ENCODE measurements around the gene CDC40.

CDC40 gene

GRCh38 chr6:110214338-110214737 lies 34.1 kb downstream of the CDC40 start:
- H3K4me3 ChIP-seq (ENCODE audit: low read depth, low read length): no peak overlapping the region
- DNase-seq (ENCODE audit: low read depth, low spot score): no peak
- POLR2A ChIA-PET: no interaction called here
- CTCF ChIA-PET: no interaction called here
- TF ChIP-seq CTCF (IDR thresholded peaks at IDR 0.05; ENCODE audit: insufficient read depth, low read length, missing control alignments): no peak

- TF ChIP-seq CTCF (IDR thresholded peaks at IDR 0.05; ENCODE audit: insufficient read depth, low read length, missing control alignments): no peak
- ChIA-PET CTCF (interaction anchor here (0.8 to 1.8 kb wide), 5 partner anchors 8 to 37 kb away, joined by 3 to 9 read pairs (median 3); partner anchors contain the start of genes CDC40 and WASF1), POLR2A (no interaction called here)
- no peak overlapping the region for H3K4me3 ChIP-seq (ENCODE audit: low read depth, low read length)
- DNase-seq (ENCODE audit: low read depth, low spot score): no peak
These were observed 35.9 kb downstream of the CDC40 start for GRCh38 chr6:110216140-110216539.

- POLR2A ChIA-PET: no interaction called here
These were observed 37.0 kb downstream of the CDC40 start for GRCh38 chr6:110217266-110217665.

GRCh38 chr6:110221738-110222137 lies 41.5 kb downstream of the CDC40 start:
- CTCF ChIA-PET: no interaction called here
- DNase-seq (ENCODE audit: low read depth, low spot score): no peak
- H3K4me3 ChIP-seq (ENCODE audit: low read depth, low read length): no peak overlapping the region
- POLR2A ChIA-PET: no interaction called here
- no peak for TF ChIP-seq CTCF (IDR thresholded peaks at IDR 0.05; ENCODE audit: insufficient read depth, low read length, missing control alignments)

More at GRCh38 chr6:110217266-110217665, 37.0 kb downstream of the CDC40 start:
- CTCF ChIA-PET: interaction anchor here (1.7 to 2.1 kb wide), 3 partner anchors 10 to 38 kb away, joined by 3 to 10 read pairs (median 9); partner anchors contain the start of genes CDC40 and WASF1
- H3K4me3 ChIP-seq (ENCODE audit: low read depth, low read length): no peak overlapping the region
- no peak for DNase-seq (ENCODE audit: low read depth, low spot score)
- TF ChIP-seq CTCF (IDR thresholded peaks at IDR 0.05; ENCODE audit: insufficient read depth, low read length, missing control alignments): no peak

- CTCF ChIA-PET: no interaction called here
- POLR2A ChIA-PET: no interaction called here
- DNase-seq (ENCODE audit: low read depth, low spot score): no peak
- no peak for TF ChIP-seq CTCF (IDR thresholded peaks at IDR 0.05; ENCODE audit: insufficient read depth, low read length, missing control alignments)
- H3K4me3 ChIP-seq (ENCODE audit: low read depth, low read length): no peak overlapping the region
These were observed 46.0 kb downstream of the CDC40 start for GRCh38 chr6:110226261-110226660.

- no peak for TF ChIP-seq CTCF (IDR thresholded peaks at IDR 0.05; ENCODE audit: insufficient read depth, low read length, missing control alignments)
- POLR2A ChIA-PET: no interaction called here
- H3K4me3 ChIP-seq (ENCODE audit: low read depth, low read length): no peak overlapping the region
- CTCF ChIA-PET: interaction anchor here (0.5 kb wide), 1 partner anchor 162 kb away, joined by 3 read pairs; no protein-coding TSS in a partner anchor
- DNase-seq (ENCODE audit: low read depth, low spot score): no peak
These were observed 52.2 kb downstream of the CDC40 start for GRCh38 chr6:110232450-110232849.

Measured in AG04449 (cell line).